Right lung (tissue), 10 donors: ENCODE results near the gene ESYT3. TPM values are rescaled to one million over a fixed set of nuclear protein-coding genes. Genes with fewer than 3 reads are reported as not detected.

Experiments
- DNase-seq, 2 donors: peaks; one replicate each; pipeline ENCODE4 v3.0.0-alpha.2; 2013
- long read RNA-seq, 8 donors: transcript quantifications; one replicate each; lab custom pipeline, GENCODE V29; 2026
- polyA plus RNA-seq, 5 donors: library from polyadenylated mRNA; unstranded; fragments of 120-200 nt; gene quantifications; one replicate each; pipeline versions ENCODE4 v1.2.1 to v1.2.3, GENCODE V29; 2013; ENCODE audit warnings: inconsistent platforms in 1 of 5, low replicate concordance in 1 of 5; ENCODE audit not compliant: insufficient read length in 5 of 5, insufficient read depth in 1 of 5

ESYT3 gene
- polyA plus RNA-seq, result 10 to 100 TPM; 23.2 to 39.2 (median 35.4) TPM
- long read RNA-seq, donor 1, full-length matches to known transcripts, result 2 of 2 reads
- long read RNA-seq, donor 1, partial matches to known transcripts, result 0 of 2 reads
- long read RNA-seq, donor 1, other reads (novel, unspliced or antisense), result 0 of 2 reads
- long read RNA-seq, donor 2, full-length matches to known transcripts, result 1 of 1 reads
- long read RNA-seq, donor 2, partial matches to known transcripts, result 0 of 1 reads
- long read RNA-seq, donor 2, other reads (novel, unspliced or antisense), result 0 of 1 reads
- long read RNA-seq, donor 3, result 0 reads
- long read RNA-seq, donor 4, result 0 reads
- long read RNA-seq, donor 5, result 0 reads
- long read RNA-seq, donor 6, result 0 reads
- long read RNA-seq, donor 7, partial matches to known transcripts, result 0 of 1 reads
- long read RNA-seq, donor 7, other reads (novel, unspliced or antisense), result 0 of 1 reads
- long read RNA-seq, donor 8, result 0 reads

- peak; percentile 60 to 67 for DNase-seq
Measured at GRCh38 chr3:138434276-138434874, at the start of gene ESYT3. Gene ESYT3, plus strand, starts transcription at chr3:138434616. Its CDS starts 183 bp downstream, at chr3:138434799.

GRCh38 chr3:138384976-138385375 lies 49.4 kb upstream of the ESYT3 start:
- no peak for DNase-seq

GRCh38 chr3:138389144-138389601 lies 45.2 kb upstream of the ESYT3 start:
- DNase-seq, result no peak

GRCh38 chr3:138389841-138390581 lies 44.4 kb upstream of the ESYT3 start:
- no peak for DNase-seq

- DNase-seq, result no peak
Measured at GRCh38 chr3:138390582-138390932, 43.9 kb upstream of the ESYT3 start.

GRCh38 chr3:138394156-138394555 lies 40.3 kb upstream of the ESYT3 start:
- DNase-seq, result no peak

GRCh38 chr3:138394686-138395085 lies 39.7 kb upstream of the ESYT3 start:
- no peak for DNase-seq

GRCh38 chr3:138395865-138396751 lies 38.3 kb upstream of the ESYT3 start:
- DNase-seq, result no peak

- no peak for DNase-seq
Measured at GRCh38 chr3:138396752-138397410, 37.5 kb upstream of the ESYT3 start.

GRCh38 chr3:138397983-138398382 lies 36.4 kb upstream of the ESYT3 start:
- no peak for DNase-seq

GRCh38 chr3:138398791-138399575 lies 35.4 kb upstream of the ESYT3 start:
- DNase-seq, result no peak

- no peak for DNase-seq
Measured at GRCh38 chr3:138399766-138400165, 34.6 kb upstream of the ESYT3 start.

- no peak for DNase-seq
Measured at GRCh38 chr3:138400651-138401070, 33.8 kb upstream of the ESYT3 start.

GRCh38 chr3:138401834-138402233 lies 32.6 kb upstream of the ESYT3 start:
- DNase-seq, result no peak

- no peak for DNase-seq
Measured at GRCh38 chr3:138404121-138404520, 30.3 kb upstream of the ESYT3 start.

GRCh38 chr3:138405001-138405400 lies 29.4 kb upstream of the ESYT3 start:
- DNase-seq, result no peak

GRCh38 chr3:138405486-138405885 lies 28.9 kb upstream of the ESYT3 start:
- DNase-seq, result no peak

- no peak for DNase-seq
Measured at GRCh38 chr3:138406606-138407005, 27.8 kb upstream of the ESYT3 start.

GRCh38 chr3:138407236-138407907 lies 27.0 kb upstream of the ESYT3 start:
- DNase-seq, result no peak
